ENCODE results near the gene TBC1D1.

DNA sequence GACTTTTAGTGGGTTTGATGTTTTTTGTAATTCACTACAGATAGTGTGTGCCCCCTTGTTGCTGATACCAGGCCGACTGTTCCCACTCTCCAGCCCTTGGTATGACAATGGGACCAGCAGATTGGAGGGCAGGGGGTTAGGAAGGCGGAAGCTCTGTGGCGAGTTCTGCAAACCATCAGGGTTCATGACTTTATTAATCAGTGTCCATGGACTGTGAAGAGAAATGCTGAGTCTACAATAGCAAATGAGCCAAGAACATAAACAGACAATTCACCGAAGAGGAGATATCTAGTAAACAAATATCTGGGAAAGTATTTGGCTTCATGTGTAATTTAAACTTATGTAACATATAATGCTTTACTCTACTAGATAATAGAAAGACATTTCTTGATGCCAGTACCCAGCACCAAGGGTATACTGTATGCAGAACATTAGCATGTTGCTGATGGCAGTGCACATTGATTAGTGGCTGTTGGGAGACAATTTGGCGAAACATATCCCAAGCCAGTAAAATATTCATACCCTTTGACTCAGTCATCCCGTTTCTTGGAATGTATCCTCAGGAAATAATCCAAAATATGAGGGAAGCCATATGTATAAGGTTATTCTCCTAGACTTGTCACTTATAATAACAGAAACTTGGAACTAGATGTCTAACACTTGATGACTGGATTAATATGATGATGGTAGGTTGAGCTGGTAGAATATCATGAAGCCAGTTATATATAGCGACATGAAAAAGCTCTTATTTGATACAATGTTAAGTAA, 238.8 kb downstream of the TBC1D1 start:
- TF ChIP-seq, protein P1, sequence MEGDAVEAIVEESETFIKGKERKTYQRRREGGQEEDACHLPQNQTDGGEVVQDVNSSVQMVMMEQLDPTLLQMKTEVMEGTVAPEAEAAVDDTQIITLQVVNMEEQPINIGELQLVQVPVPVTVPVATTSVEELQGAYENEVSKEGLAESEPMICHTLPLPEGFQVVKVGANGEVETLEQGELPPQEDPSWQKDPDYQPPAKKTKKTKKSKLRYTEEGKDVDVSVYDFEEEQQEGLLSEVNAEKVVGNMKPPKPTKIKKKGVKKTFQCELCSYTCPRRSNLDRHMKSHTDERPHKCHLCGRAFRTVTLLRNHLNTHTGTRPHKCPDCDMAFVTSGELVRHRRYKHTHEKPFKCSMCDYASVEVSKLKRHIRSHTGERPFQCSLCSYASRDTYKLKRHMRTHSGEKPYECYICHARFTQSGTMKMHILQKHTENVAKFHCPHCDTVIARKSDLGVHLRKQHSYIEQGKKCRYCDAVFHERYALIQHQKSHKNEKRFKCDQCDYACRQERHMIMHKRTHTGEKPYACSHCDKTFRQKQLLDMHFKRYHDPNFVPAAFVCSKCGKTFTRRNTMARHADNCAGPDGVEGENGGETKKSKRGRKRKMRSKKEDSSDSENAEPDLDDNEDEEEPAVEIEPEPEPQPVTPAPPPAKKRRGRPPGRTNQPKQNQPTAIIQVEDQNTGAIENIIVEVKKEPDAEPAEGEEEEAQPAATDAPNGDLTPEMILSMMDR (IDR thresholded peaks at IDR 0.05): no peak
- TF ChIP-seq POLR2A (IDR thresholded peaks at IDR 0.05): no peak
